ENCODE results near the gene EGFLAM. TPM values are rescaled to one million over a fixed set of nuclear protein-coding genes. Genes with fewer than 3 reads are reported as not detected.

EGFLAM gene
- total RNA-seq, 1 donor from 2014 or later: 0.12 TPM

DNA sequence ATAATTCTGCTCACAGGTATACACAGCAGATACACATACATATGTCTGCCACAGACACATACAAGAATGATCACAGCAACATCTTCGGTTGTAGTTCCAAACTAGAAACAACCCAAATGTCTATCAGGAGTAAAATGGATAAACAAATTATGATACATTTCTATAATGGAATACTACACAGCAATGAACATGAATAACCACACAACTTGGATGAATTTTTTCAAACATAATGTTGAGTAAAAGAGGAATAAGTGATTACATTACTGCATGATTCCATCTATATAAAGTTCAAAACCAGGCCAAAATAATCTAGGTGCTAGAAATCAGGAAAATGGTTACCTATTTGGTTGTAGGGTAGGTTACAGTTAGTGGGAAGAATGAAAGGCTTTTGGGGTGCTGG is 4.6 kb upstream of the EGFLAM start:
- H3K27ac Mint-ChIP-seq (ENCODE audit: unreplicated experiment): no peak overlapping the region
- TF ChIP-seq, protein P1, sequence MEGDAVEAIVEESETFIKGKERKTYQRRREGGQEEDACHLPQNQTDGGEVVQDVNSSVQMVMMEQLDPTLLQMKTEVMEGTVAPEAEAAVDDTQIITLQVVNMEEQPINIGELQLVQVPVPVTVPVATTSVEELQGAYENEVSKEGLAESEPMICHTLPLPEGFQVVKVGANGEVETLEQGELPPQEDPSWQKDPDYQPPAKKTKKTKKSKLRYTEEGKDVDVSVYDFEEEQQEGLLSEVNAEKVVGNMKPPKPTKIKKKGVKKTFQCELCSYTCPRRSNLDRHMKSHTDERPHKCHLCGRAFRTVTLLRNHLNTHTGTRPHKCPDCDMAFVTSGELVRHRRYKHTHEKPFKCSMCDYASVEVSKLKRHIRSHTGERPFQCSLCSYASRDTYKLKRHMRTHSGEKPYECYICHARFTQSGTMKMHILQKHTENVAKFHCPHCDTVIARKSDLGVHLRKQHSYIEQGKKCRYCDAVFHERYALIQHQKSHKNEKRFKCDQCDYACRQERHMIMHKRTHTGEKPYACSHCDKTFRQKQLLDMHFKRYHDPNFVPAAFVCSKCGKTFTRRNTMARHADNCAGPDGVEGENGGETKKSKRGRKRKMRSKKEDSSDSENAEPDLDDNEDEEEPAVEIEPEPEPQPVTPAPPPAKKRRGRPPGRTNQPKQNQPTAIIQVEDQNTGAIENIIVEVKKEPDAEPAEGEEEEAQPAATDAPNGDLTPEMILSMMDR (IDR thresholded peaks at IDR 0.05): no peak
- H3K27me3 Mint-ChIP-seq (ENCODE audit: low read depth): peaks cover 28% of the 10 kb centered on the region

DNA sequence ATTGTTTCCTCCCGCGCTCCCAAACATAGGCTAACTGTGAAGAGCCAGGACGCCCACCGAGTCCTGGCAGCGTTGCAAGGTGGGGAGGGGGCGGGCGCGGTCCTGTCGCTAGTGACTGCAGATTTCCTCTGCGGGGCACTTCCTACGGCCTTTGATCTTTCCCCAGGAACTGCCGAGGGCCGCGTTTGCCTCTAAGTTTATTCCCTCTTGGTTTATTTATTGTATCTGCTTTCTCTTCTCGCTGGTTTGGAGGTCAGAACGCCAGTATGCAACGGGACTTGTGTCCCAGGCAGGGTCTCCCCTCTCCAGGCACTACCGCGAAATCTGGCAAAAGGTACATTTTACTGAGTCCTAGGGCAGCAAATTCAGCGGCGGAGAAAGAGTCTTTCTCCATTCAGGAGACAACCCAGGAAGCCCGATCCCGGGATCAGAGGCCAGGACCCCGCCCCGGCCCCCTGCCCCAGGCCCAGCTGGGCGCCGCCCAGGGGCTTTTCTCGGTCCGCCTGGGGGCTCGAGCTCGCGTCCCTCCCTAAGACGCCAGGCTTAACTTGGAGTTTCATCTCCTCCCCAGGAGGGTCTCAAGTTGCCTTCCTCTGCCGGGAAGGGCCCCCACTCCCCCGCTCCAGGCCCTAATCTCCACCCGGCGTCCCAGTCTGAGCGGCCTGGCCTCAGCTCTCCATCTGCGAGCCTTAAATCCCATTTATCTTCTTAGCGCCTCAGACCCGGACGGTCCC is 884 bp upstream of the EGFLAM start:
- Mint-ChIP-seq H3K27ac (ENCODE audit: unreplicated experiment) (no peak overlapping the region), H3K9me3 (ENCODE audit: low read depth) (peaks cover 13% of the 10 kb centered on the region), H3K4me3 (ENCODE audit: unreplicated experiment) (peak overlapping the region; percentile 75), H3K27me3 (ENCODE audit: low read depth) (peaks cover 54% of the 10 kb centered on the region), H3K4me1 (ENCODE audit: low read depth) (peaks cover 20% of the 10 kb centered on the region), H3K36me3 (ENCODE audit: low read depth) (peaks cover 1% of the 10 kb centered on the region)
- TF ChIP-seq, protein P1 (IDR thresholded peaks at IDR 0.05): no peak
- DNase-seq (ENCODE audit: low spot score): no peak

More for the DNA sequence above, 4.6 kb upstream of the EGFLAM start:
- no peak for DNase-seq (ENCODE audit: low spot score)
- Mint-ChIP-seq H3K9me3 (ENCODE audit: low read depth) (peaks cover 13% of the 10 kb centered on the region), H3K4me1 (ENCODE audit: low read depth) (peaks cover 17% of the 10 kb centered on the region), H3K4me3 (ENCODE audit: unreplicated experiment) (no peak overlapping the region), H3K36me3 (ENCODE audit: low read depth) (peaks cover 1% of the 10 kb centered on the region)

DNA sequence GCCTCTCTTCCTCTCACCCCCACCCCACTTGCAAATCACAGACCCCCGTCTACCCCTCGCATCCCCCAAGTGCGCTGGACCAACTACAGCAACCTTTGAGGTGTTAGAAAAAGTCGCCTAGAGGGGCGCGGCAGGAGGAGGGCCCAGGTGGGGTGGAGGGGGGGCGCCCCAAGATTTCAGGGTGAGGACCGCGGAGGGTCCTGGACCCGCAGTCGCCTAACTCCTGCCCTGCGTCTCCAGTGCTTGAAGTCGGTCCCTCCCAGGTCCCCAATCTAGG is 379 bp upstream of the EGFLAM start:
- Mint-ChIP-seq H3K9me3 (ENCODE audit: low read depth) (peaks cover 9% of the 10 kb centered on the region), H3K27me3 (ENCODE audit: low read depth) (peaks cover 56% of the 10 kb centered on the region), H3K36me3 (ENCODE audit: low read depth) (peaks cover 1% of the 10 kb centered on the region), H3K4me1 (ENCODE audit: low read depth) (peaks cover 20% of the 10 kb centered on the region), H3K27ac (ENCODE audit: unreplicated experiment) (no peak overlapping the region), H3K4me3 (ENCODE audit: unreplicated experiment) (peak overlapping the region; percentile 75)
- TF ChIP-seq, protein P1 (IDR thresholded peaks at IDR 0.05): no peak
- no peak for DNase-seq (ENCODE audit: low spot score)

DNA sequence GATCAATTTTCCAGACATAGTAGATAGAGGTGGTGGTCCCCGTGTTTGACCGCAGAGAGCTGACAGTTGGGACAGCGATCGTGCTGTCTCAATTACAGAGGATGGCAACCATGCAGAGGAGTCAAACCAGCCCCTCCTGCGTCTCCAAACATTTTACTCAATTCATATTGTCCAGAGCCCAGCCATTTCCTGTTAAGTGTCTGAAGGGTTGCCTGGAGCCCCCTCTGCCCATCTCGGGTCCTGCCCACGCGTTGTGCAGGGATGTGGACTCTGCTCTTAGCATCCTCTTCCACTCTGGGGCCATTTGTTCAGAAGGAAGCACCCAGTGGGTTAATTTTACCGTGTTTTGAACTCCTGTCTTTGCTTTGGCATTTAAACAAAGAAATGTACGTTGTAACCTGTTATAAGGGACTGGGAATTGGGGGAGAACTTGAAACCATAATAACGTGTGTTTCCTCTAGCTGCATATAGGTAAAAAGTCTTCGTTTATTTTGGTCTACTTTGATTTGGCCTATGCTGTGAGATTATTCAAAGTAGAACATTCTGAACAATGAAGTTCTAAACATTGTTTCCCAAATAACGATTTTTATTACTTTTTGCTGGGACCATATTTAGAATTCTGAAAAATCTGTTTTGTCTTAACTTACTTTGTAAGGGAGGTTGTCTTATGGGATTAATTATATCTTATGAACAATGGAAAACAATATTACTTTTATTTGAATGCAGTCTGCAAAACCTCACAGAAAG is 876 bp downstream of the EGFLAM start:
- Mint-ChIP-seq H3K4me3 (ENCODE audit: unreplicated experiment) (peak overlapping the region; percentile 75), H3K27me3 (ENCODE audit: low read depth) (peaks cover 63% of the 10 kb centered on the region), H3K27ac (ENCODE audit: unreplicated experiment) (no peak overlapping the region), H3K4me1 (ENCODE audit: low read depth) (peaks cover 20% of the 10 kb centered on the region), H3K36me3 (ENCODE audit: low read depth) (no peaks in the 10 kb centered on the region), H3K9me3 (ENCODE audit: low read depth) (no peaks in the 10 kb centered on the region)
- DNase-seq (ENCODE audit: low spot score): no peak
- TF ChIP-seq, protein P1 (IDR thresholded peaks at IDR 0.05): no peak

- H3K9me3 Mint-ChIP-seq (ENCODE audit: low read depth): no peaks in the 10 kb centered on the region
- H3K27ac Mint-ChIP-seq (ENCODE audit: unreplicated experiment): no peak overlapping the region
- H3K36me3 Mint-ChIP-seq (ENCODE audit: low read depth): no peaks in the 10 kb centered on the region
- TF ChIP-seq, protein P1 (IDR thresholded peaks at IDR 0.05): no peak
- H3K4me3 Mint-ChIP-seq (ENCODE audit: unreplicated experiment): no peak overlapping the region
- peaks cover 20% of the 10 kb centered on the region for H3K4me1 Mint-ChIP-seq (ENCODE audit: low read depth)
- H3K27me3 Mint-ChIP-seq (ENCODE audit: low read depth): peaks cover 67% of the 10 kb centered on the region
- no peak for DNase-seq (ENCODE audit: low spot score)
Observed at GRCh38 chr5:38259809-38260160, 1.4 kb downstream of the EGFLAM start.
